Neural cell (in vitro differentiated cells): ENCODE data around the gene LRRC2.
"Not testable (repeated sequence)": the region's sequence is repeated elsewhere in the genome, so short reads cannot be mapped to it uniquely, and the experiment has no call there.

Experiments
- EP300 ChIP-seq: fragments of 450-650 bp; conservative IDR thresholded peaks from 2 replicates; pipeline ENCODE4 v1.6.1; 2014; ENCODE audit warnings: antibody characterized with exemption, mild to moderate bottlenecking, moderate library complexity; ENCODE audit not compliant: poor library complexity, severe bottlenecking
- EZH2 ChIP-seq: fragments of 200-600, 300-800 bp; shearing (Covaris generic), sonication (generic); IDR thresholded peaks from 2 replicates; pipeline ENCODE4 v1.6.1; 2014; ENCODE audit warnings: antibody characterized with exemption, low read length, borderline replicate concordance, mild to moderate bottlenecking; ENCODE audit not compliant: insufficient read depth, poor library complexity, severe bottlenecking
- MXI1 ChIP-seq: fragments of 450-650 bp; conservative IDR thresholded peaks from 2 replicates; pipeline ENCODE4 v1.6.1; 2014; ENCODE audit warnings: antibody characterized with exemption, mild to moderate bottlenecking; ENCODE audit not compliant: poor library complexity, severe bottlenecking
- POLR2AphosphoS5 ChIP-seq: IDR thresholded peaks from 2 replicates; pipeline ENCODE4 v1.6.1; 2012
- REST ChIP-seq: IDR thresholded peaks from 2 replicates; pipeline ENCODE4 v1.6.1; 2012; ENCODE audit warnings: borderline replicate concordance
- TAF1 ChIP-seq: IDR thresholded peaks from 2 replicates; pipeline ENCODE4 v1.6.1; 2012; ENCODE audit warnings: low read depth
- TF ChIP-seq, protein P1 (sequence below): fragments of 450-650 bp; IDR thresholded peaks from 2 replicates; pipeline ENCODE4 v1.5.1; 2014; ENCODE audit warnings: antibody characterized with exemption, mild to moderate bottlenecking, moderate library complexity; ENCODE audit not compliant: poor library complexity, severe bottlenecking

- TF ChIP-seq EZH2, TAF1, EP300, POLR2AphosphoS5, REST, MXI1: not testable (repeated sequence)
- TF ChIP-seq, protein P1, sequence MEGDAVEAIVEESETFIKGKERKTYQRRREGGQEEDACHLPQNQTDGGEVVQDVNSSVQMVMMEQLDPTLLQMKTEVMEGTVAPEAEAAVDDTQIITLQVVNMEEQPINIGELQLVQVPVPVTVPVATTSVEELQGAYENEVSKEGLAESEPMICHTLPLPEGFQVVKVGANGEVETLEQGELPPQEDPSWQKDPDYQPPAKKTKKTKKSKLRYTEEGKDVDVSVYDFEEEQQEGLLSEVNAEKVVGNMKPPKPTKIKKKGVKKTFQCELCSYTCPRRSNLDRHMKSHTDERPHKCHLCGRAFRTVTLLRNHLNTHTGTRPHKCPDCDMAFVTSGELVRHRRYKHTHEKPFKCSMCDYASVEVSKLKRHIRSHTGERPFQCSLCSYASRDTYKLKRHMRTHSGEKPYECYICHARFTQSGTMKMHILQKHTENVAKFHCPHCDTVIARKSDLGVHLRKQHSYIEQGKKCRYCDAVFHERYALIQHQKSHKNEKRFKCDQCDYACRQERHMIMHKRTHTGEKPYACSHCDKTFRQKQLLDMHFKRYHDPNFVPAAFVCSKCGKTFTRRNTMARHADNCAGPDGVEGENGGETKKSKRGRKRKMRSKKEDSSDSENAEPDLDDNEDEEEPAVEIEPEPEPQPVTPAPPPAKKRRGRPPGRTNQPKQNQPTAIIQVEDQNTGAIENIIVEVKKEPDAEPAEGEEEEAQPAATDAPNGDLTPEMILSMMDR: not testable (repeated sequence)
Observed at GRCh38 chr3:46494491-46494890, 71.6 kb downstream of the LRRC2 start.
